Heart left ventricle (tissue), 16 donors: ENCODE data around the gene SLC41A1. TPM values are rescaled to one million over a fixed set of nuclear protein-coding genes. Genes with fewer than 3 reads are reported as not detected.

ENCODE experiments used
- ATAC-seq, 4 donors: fragments of 200-7000 bp; cut with Tn5 transposase; one replicate each; pipeline ENCODE4 v1.9.1; 2020 to 2022; ENCODE audit warnings: moderate library complexity in 4 of 4, mild to moderate bottlenecking in 3 of 4, moderate number of reproducible peaks in 1 of 4
- DNase-seq, 5 donors: peaks; one replicate each; pipeline ENCODE4 v3.0.0-alpha.2; 2020
- H3K27ac ChIP-seq, 12 donors: fragments of 200-600 bp; sonication (generic) in 4 of 12; one replicate each; pipeline versions ENCODE4 v1.5.0 to v1.8.0; 2016 to 2022; ENCODE audit warnings: mild to moderate bottlenecking in 2 of 12
- H3K27me3 ChIP-seq, 9 donors: fragments of 200-600 bp; sonication (generic) in 2 of 9; one replicate each; pipeline versions ENCODE4 v1.5.1 to v1.8.0; 2016 to 2022; ENCODE audit warnings: mild to moderate bottlenecking in 3 of 9
- H3K36me3 ChIP-seq, 9 donors: fragments of 200-600 bp; sonication (generic) in 2 of 9; one replicate each; pipeline versions ENCODE4 v1.5.0 to v1.8.0; 2018 to 2022; ENCODE audit warnings: mild to moderate bottlenecking in 2 of 9
- H3K4me1 ChIP-seq, 12 donors: fragments of 200-600 bp; sonication (generic) in 4 of 12; one replicate each; pipeline versions ENCODE4 v1.5.0 to v1.8.0; 2016 to 2022; ENCODE audit warnings: mild to moderate bottlenecking in 3 of 12
- H3K4me3 ChIP-seq, 12 donors: fragments of 200-600 bp; sonication (generic) in 4 of 12; one replicate each; pipeline versions ENCODE4 v1.5.0 to v1.8.0; 2017 to 2022; ENCODE audit warnings: mild to moderate bottlenecking in 9 of 12, moderate library complexity in 4 of 12
- H3K9me3 ChIP-seq, 12 donors: fragments of 200-600 bp; sonication (generic) in 4 of 12; one replicate each; pipeline versions ENCODE4 v1.5.0 to v1.8.0; 2016 to 2022; ENCODE audit warnings: mild to moderate bottlenecking in 1 of 12
- POLR2A ChIP-seq, 2 donors: fragments of 450-650 bp; IDR thresholded peaks; one replicate each; pipeline ENCODE4 v1.6.1; 2017; ENCODE audit warnings: antibody characterized with exemption in 2 of 2, mild to moderate bottlenecking in 2 of 2, moderate library complexity in 2 of 2
- WGBS, 4 donors: extraction: QIAGEN DNeasy Blood & Tissue Kit in 2 of 4; methylation state at CpG; one replicate each; pipeline versions ENCODE4 v1.1.5 to v1.1.7; 2013 to 2018; 5-methylcytosine and 5-hydroxymethylcytosine counted together
- intact Hi-C, 10 donors: fragments of 100-400 bp; cut with DNase I; formaldehyde crosslinking; loops; one replicate each; pipeline versions ENCODE4 v1.11.1 to v1.14.2; 2022
- polyA plus RNA-seq, 2 donors: library from polyadenylated mRNA; stranded (reverse); fragments of 200-250 nt; gene quantifications; one replicate each; pipeline ENCODE4 v1.2.3, GENCODE V29; 2013
- total RNA-seq, 9 donors: library from RNA; depleted of rRNA in 2 of 9; stranded (reverse); fragments of >200 nt in 2 of 9; fragmentation: NEBNext Ultra II Directional in 3 of 9; extraction: Animal tissue kit (Norgen Biotek cat#: 25700) in 3 of 9; gene quantifications; one replicate each; pipeline versions ENCODE4 v1.1.0 to v1.2.4, GENCODE V29; 2016 to 2023
- TF ChIP-seq, protein P1 (sequence below), 12 donors: fragments of 200-600 bp; sonication (generic) in 4 of 12; IDR thresholded peaks; one replicate each; pipeline versions ENCODE4 v1.5.0 to v1.8.0; 2018 to 2022; ENCODE audit warnings: antibody characterized with exemption in 12 of 12, mild to moderate bottlenecking in 5 of 12
- donor health status: ischemic (EF 13 %, LVEDD 7.1; RV severe dilation, severe dysfunction).
- donor health status: healthy with polysubstance abuse.
- donor health status: DM: no; HTN: yes; CAD: no.
- donor health status: DM: no; HTN: no; CAD: no.
- donor health status: ischemic (EF 25% LVEDD 6.9; RV normal size, moderate dysfunction).
- donor health status: ischemic (EF 25% LVEDD 5.7; RV mildly dilated, moderate dysfunction).
- donor health status: healthy.
- donor health status: DM: yes; HTN: yes; CAD: no.
- donor health status: ischemic (EF 35%, LVEDD 5.7; RV mildly dilated, moderate dysfunction).
- donor health status: nonischemic (EF 11% LVEDD 7.7; RV severe dilation, severe dysfunction).
- donor health status: DM: yes; HTN: yes; CAD: no.
- donor health status: PGD.
- donor health status: ischemic (EF 29% LVEDD 5.4; RV normal size, mild dysfunction).
- donor health status: nonischemic (EF 23%, LVEDD 6.1; RV moderate dilation, normal function).

Gene SLC41A1
- total and polyA plus RNA-seq, 11 donors, result 146 to 442 (median 298) TPM

DNA sequence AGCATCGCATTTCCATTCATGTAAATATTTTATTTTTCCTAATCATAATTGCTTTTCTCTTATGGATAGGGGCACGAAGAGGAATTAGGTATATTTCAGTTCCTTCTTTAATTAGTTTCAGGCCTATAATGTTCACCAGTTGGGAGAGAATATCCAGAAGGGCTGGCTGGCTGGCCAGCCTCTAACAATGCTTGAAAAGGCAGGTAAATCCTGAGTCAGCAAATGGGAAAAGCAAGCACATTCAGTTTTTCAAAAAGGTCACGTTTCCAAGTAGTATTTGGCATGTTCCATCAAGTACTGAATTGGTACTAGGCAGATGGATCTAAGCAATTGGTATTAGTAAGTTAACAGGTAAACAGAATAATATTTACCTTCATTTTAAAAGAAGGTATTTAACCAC is 45.8 kb downstream of the SLC41A1 start:
- Histone ChIP-seq H3K9me3 (no peaks in the 10 kb centered on the region), H3K36me3 (peaks cover 0 to 34% (median 14%) of the 10 kb centered on the region in 9 donors), H3K4me3 (no peak overlapping the region), H3K4me1 (no peaks in the 10 kb centered on the region), H3K27me3 (no peaks in the 10 kb centered on the region), H3K27ac (no peak overlapping the region)
- ATAC-seq, result no peak
- 84 to 96% (median 87%) methylated on average over 3 of the region's 3 CpGs for WGBS, 4 donors
- TF ChIP-seq POLR2A (IDR thresholded peaks at IDR 0.05), result no peak
- TF ChIP-seq, protein P1, sequence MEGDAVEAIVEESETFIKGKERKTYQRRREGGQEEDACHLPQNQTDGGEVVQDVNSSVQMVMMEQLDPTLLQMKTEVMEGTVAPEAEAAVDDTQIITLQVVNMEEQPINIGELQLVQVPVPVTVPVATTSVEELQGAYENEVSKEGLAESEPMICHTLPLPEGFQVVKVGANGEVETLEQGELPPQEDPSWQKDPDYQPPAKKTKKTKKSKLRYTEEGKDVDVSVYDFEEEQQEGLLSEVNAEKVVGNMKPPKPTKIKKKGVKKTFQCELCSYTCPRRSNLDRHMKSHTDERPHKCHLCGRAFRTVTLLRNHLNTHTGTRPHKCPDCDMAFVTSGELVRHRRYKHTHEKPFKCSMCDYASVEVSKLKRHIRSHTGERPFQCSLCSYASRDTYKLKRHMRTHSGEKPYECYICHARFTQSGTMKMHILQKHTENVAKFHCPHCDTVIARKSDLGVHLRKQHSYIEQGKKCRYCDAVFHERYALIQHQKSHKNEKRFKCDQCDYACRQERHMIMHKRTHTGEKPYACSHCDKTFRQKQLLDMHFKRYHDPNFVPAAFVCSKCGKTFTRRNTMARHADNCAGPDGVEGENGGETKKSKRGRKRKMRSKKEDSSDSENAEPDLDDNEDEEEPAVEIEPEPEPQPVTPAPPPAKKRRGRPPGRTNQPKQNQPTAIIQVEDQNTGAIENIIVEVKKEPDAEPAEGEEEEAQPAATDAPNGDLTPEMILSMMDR (IDR thresholded peaks at IDR 0.05), result no peak
- DNase-seq, result no peak
- intact Hi-C loops, result no loop called here

DNA sequence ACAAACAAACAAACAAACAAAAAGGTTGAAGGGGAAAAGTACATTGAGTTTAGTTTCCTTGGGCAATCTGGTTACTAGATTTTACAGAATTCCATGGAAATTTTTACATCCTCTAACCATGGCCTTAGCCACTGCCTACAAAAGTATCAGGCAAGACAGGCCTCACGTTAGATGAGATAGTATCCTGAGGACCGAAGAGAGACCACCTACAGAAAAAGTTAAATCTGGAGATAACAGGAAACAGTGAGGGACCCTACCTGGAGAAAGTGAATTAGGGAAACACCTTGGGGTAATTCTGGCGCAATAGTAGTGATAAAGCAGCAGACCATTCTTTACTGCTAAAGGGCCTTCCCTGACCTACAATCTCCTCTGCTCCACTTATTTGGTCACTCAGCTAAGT is 46.4 kb downstream of the SLC41A1 start:
- no peak for TF ChIP-seq POLR2A (IDR thresholded peaks at IDR 0.05)
- TF ChIP-seq, protein P1 (IDR thresholded peaks at IDR 0.05), result no peak
- 64 to 97% (median 79%) methylated on average over 3 of the region's 3 CpGs for WGBS, 4 donors
- intact Hi-C loops, result no loop called here
- Histone ChIP-seq H3K27me3 (no peaks in the 10 kb centered on the region), H3K9me3 (no peaks in the 10 kb centered on the region), H3K36me3 (peaks cover 0 to 34% (median 14%) of the 10 kb centered on the region in 9 donors), H3K4me3 (no peak overlapping the region), H3K4me1 (no peaks in the 10 kb centered on the region), H3K27ac (no peak overlapping the region)
- DNase-seq, result no peak
- no peak for ATAC-seq

DNA sequence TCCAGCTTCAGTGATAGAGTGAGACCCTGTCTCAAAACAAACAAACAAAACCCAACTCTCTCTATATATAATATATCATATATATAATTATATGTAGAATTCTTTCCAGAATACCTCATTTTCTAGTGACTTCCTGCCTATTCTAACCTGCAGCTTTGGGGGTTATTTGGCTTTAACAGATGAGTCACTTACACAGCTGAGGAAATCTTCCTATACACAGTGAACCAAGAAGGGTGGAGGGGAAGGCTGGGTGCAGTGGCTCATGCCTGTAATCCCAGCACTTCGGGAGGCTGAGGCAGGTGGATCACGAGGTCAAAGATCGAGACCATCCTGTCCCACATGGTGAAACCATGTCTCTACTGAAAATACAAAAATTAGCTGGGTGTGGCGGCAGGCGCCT is 47.0 kb downstream of the SLC41A1 start:
- 74 to 78% (median 77%) methylated on average over 5 of the region's 5 CpGs for WGBS, 4 donors
- Histone ChIP-seq H3K27me3 (no peaks in the 10 kb centered on the region), H3K9me3 (no peaks in the 10 kb centered on the region), H3K27ac (no peak overlapping the region), H3K4me1 (no peaks in the 10 kb centered on the region), H3K4me3 (no peak overlapping the region), H3K36me3 (peaks cover 0 to 32% (median 14%) of the 10 kb centered on the region in 9 donors)
- TF ChIP-seq POLR2A (IDR thresholded peaks at IDR 0.05), result no peak
- TF ChIP-seq, protein P1 (IDR thresholded peaks at IDR 0.05), result no peak
- no peak for DNase-seq
- no peak for ATAC-seq
- intact Hi-C loops, result no loop called here

DNA sequence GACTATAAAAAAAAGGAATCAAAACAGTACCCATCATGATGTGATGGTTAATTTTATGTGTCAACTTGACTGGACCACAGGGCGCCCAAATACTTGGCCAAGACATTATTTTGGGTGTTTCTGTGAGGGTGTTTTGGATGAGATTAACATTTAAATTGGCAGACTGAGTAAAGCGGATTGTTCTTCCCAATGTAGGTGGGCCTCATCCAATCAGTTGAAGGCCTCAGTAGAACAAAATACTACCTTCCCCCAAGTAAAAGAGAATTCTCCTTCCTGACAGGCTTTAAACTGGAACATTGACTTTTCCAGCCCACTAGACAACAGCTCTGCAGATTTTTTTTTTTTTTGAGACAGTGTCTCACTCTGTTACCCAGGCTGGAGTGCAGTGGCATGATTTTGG is 48.4 kb downstream of the SLC41A1 start:
- Histone ChIP-seq H3K36me3 (peaks cover 0 to 22% (median 2%) of the 10 kb centered on the region in 9 donors), H3K4me1 (no peaks in the 10 kb centered on the region), H3K9me3 (no peaks in the 10 kb centered on the region), H3K27ac (no peak overlapping the region), H3K27me3 (no peaks in the 10 kb centered on the region), H3K4me3 (no peak overlapping the region)
- no peak for TF ChIP-seq POLR2A (IDR thresholded peaks at IDR 0.05)
- TF ChIP-seq, protein P1 (IDR thresholded peaks at IDR 0.05), result no peak
- ATAC-seq (no peak), DNase-seq (no peak)
- intact Hi-C loops, result no loop called here
- 93 to 98% (median 95%) methylated on average over 2 of the region's 2 CpGs for WGBS, 4 donors
